Effector CD4-positive, alpha-beta T cell (primary cell): ENCODE data around the gene SYNPR.

Source experiments
- DNase-seq: peaks from one replicate; pipeline ENCODE4 v3.0.0-alpha.2; 2020

SYNPR gene

GRCh38 chr3:63474828-63475518 lies 196.9 kb downstream of the SYNPR start:
- no peak for DNase-seq

GRCh38 chr3:63477494-63478129 lies 199.5 kb downstream of the SYNPR start:
- no peak for DNase-seq

GRCh38 chr3:63478990-63479660 lies 201.0 kb downstream of the SYNPR start:
- DNase-seq: no peak

GRCh38 chr3:63479661-63480035 lies 201.5 kb downstream of the SYNPR start:
- DNase-seq: no peak

- DNase-seq: no peak
Measured at GRCh38 chr3:63481627-63482026, 203.5 kb downstream of the SYNPR start.

GRCh38 chr3:63482341-63482740 lies 204.2 kb downstream of the SYNPR start:
- DNase-seq: no peak

GRCh38 chr3:63492464-63492863 lies 214.4 kb downstream of the SYNPR start:
- DNase-seq: no peak

- no peak for DNase-seq
Measured at GRCh38 chr3:63493101-63493500, 215.0 kb downstream of the SYNPR start.

GRCh38 chr3:63494646-63495045 lies 216.5 kb downstream of the SYNPR start:
- no peak for DNase-seq

GRCh38 chr3:63497641-63498040 lies 219.5 kb downstream of the SYNPR start:
- DNase-seq: no peak

- DNase-seq: no peak
Measured at GRCh38 chr3:63500196-63500595, 222.1 kb downstream of the SYNPR start.

- DNase-seq: no peak
Measured at GRCh38 chr3:63508305-63508704, 230.2 kb downstream of the SYNPR start.

- DNase-seq: no peak
Measured at GRCh38 chr3:63508771-63509170, 230.7 kb downstream of the SYNPR start.

GRCh38 chr3:63513791-63514190 lies 235.7 kb downstream of the SYNPR start:
- DNase-seq: no peak

GRCh38 chr3:63514678-63515077 lies 236.6 kb downstream of the SYNPR start:
- DNase-seq: no peak

- no peak for DNase-seq
Measured at GRCh38 chr3:63519426-63519825, 241.3 kb downstream of the SYNPR start.

GRCh38 chr3:63521657-63522056 lies 243.5 kb downstream of the SYNPR start:
- no peak for DNase-seq

GRCh38 chr3:63523100-63523499 lies 245.0 kb downstream of the SYNPR start:
- no peak for DNase-seq

- no peak for DNase-seq
Measured at GRCh38 chr3:63528325-63529000, 250.4 kb downstream of the SYNPR start.

- no peak for DNase-seq
Measured at GRCh38 chr3:63532521-63532920, 254.4 kb downstream of the SYNPR start.

- no peak for DNase-seq
Measured at GRCh38 chr3:63538919-63539318, 260.8 kb downstream of the SYNPR start.

GRCh38 chr3:63555767-63556166 lies 277.7 kb downstream of the SYNPR start:
- no peak for DNase-seq

GRCh38 chr3:63556401-63556800 lies 278.3 kb downstream of the SYNPR start:
- no peak for DNase-seq

GRCh38 chr3:63557912-63558311 lies 279.8 kb downstream of the SYNPR start:
- DNase-seq: no peak
